Measurements from ENCODE around the gene RAB11FIP4. TPM values are rescaled to one million over a fixed set of nuclear protein-coding genes. Genes with fewer than 3 reads are reported as not detected.
A peak's percentile ranks its signal among the peaks of the same experiment; 100 is the strongest.

The RAB11FIP4 gene
- total and polyA plus RNA-seq, 12 donors: 1.6 to 13.9 (median 8.4) TPM

GRCh38 chr17:31587462-31587861, 196.0 kb downstream of the RAB11FIP4 start:
- WGBS, 2 donors: 80 to 90% methylated on average over 4 of the region's 4 CpGs
- no peak overlapping the region for H3K4me3 ChIP-seq

More at GRCh38 chr17:31587462-31587861, 196.0 kb downstream of the RAB11FIP4 start:
- no peak for TF ChIP-seq CTCF (IDR thresholded peaks at IDR 0.05)
- peak overlapping the region in 1 of 10 donors; percentile 46 for H3K27ac ChIP-seq
- ATAC-seq (no peak), DNase-seq (no peak)
- H3K36me3 ChIP-seq: peaks cover 0 to 10% (median 0%) of the 10 kb centered on the region in 9 donors
- intact Hi-C loops (cut with DNase I): loop anchor here in 2 of 10 donors (5.0 to 10.0 kb wide), 2 partner anchors 110 to 137 kb away; no protein-coding TSS in a partner anchor
- H3K9me3 ChIP-seq: no peaks in the 10 kb centered on the region
- H3K27me3 ChIP-seq: no peaks in the 10 kb centered on the region
- H3K4me1 ChIP-seq: peaks cover 0 to 29% (median 6%) of the 10 kb centered on the region in 9 donors

Small RNAs within 50 kb of the gene (microRNA-seq; reads per million reads assigned to microRNA genes)
- gene MIR193A (399 to 775 reads per million in 2 donors), gene MIR365B (1.2 to 4.1 reads per million in 2 donors), gene MIR4725 (1.2 to 1.5 reads per million in 2 donors)

Other genes starting within 250 kb of the RAB11FIP4 start
- gene OMG, start 94.4 kb upstream of the RAB11FIP4 start, total RNA-seq: under 1 TPM in 3 of 10 donors, not detected in 7; 0.36 to 0.77 (median 0.75) TPM
- gene OMG, start 94.4 kb upstream of the RAB11FIP4 start, polyA plus RNA-seq: under 1 TPM; 0.07 to 0.22 TPM
- 10 to 100 TPM in 1 of 10 donors, 1 to 10 TPM in 8, under 1 TPM in 1; 0.77 to 14.2 (median 1.5) TPM for gene EVI2B, start 77.6 kb upstream of the RAB11FIP4 start, total RNA-seq
- gene EVI2B, start 77.6 kb upstream of the RAB11FIP4 start, polyA plus RNA-seq: 1 to 10 TPM; 1.8 to 2.2 TPM
- 1 to 10 TPM in 7 of 10 donors, under 1 TPM in 3; 0.50 to 9.0 (median 1.3) TPM for gene EVI2A, start 70.1 kb upstream of the RAB11FIP4 start, total RNA-seq
- gene EVI2A, start 70.1 kb upstream of the RAB11FIP4 start, polyA plus RNA-seq: 1 to 10 TPM; 2.0 to 2.3 TPM

All from heart right ventricle (tissue), 16 donors.